Naive B cell (primary cell): ENCODE data around the gene GRID1. TPM values are rescaled to one million over a fixed set of nuclear protein-coding genes. Genes with fewer than 3 reads are reported as not detected.

Experiments used
- ATAC-seq, 2 donors: fragments of 150-1000 bp; cut with Tn5 transposase; 2 replicates each; pipeline ENCODE4 v1.10.0; 2021; ENCODE audit warnings: low read depth in 2 of 2, mild to moderate bottlenecking in 2 of 2, moderate library complexity in 2 of 2
- DNase-seq: peaks from one replicate; pipeline ENCODE4 v3.0.0; 2022
- H3K27ac Mint-ChIP-seq, 6 donors: one replicate each; pipeline ENCODE4 v1.8.0; 2020 to 2022; ENCODE audit warnings: mild to moderate bottlenecking in 6 of 6, mixed read lengths in 6 of 6, moderate library complexity in 5 of 6, inconsistent platforms in 2 of 6
- H3K27me3 Mint-ChIP-seq, 3 donors: one replicate each; pipeline ENCODE4 v1.8.0; 2021 to 2022; ENCODE audit warnings: mixed read lengths in 3 of 3, mild to moderate bottlenecking in 1 of 3
- H3K36me3 Mint-ChIP-seq, 2 donors: one replicate each; pipeline ENCODE4 v1.8.0; 2020 to 2022; ENCODE audit warnings: mixed read lengths in 2 of 2, inconsistent platforms in 1 of 2, mild to moderate bottlenecking in 1 of 2
- H3K4me1 Mint-ChIP-seq, 3 donors: one replicate each; pipeline ENCODE4 v1.8.0; 2020 to 2022; ENCODE audit warnings: mixed read lengths in 3 of 3, inconsistent platforms in 1 of 3, mild to moderate bottlenecking in 1 of 3, moderate library complexity in 1 of 3
- H3K4me3 Mint-ChIP-seq, 8 donors: one replicate each; pipeline ENCODE4 v1.8.0; 2020 to 2022; ENCODE audit warnings: mild to moderate bottlenecking in 8 of 8, mixed read lengths in 8 of 8, moderate library complexity in 8 of 8, inconsistent platforms in 2 of 8
- H3K9me3 Mint-ChIP-seq, 7 donors: one replicate each; pipeline ENCODE4 v1.8.0; 2020 to 2022; ENCODE audit warnings: mixed read lengths in 7 of 7, mild to moderate bottlenecking in 5 of 7, inconsistent platforms in 2 of 7, moderate library complexity in 1 of 7
- polyA plus RNA-seq, 6 donors: library from polyadenylated mRNA; unstranded; fragments of 300-500 nt; fragmentation: Illumina TruSeq; gene quantifications; one replicate each; pipeline ENCODE4 v1.2.3, GENCODE V29; 2021; ENCODE audit warnings: low read depth in 6 of 6

GRID1 gene
- polyA plus RNA-seq, 6 donors from 2014 or later = not detected

DNA sequence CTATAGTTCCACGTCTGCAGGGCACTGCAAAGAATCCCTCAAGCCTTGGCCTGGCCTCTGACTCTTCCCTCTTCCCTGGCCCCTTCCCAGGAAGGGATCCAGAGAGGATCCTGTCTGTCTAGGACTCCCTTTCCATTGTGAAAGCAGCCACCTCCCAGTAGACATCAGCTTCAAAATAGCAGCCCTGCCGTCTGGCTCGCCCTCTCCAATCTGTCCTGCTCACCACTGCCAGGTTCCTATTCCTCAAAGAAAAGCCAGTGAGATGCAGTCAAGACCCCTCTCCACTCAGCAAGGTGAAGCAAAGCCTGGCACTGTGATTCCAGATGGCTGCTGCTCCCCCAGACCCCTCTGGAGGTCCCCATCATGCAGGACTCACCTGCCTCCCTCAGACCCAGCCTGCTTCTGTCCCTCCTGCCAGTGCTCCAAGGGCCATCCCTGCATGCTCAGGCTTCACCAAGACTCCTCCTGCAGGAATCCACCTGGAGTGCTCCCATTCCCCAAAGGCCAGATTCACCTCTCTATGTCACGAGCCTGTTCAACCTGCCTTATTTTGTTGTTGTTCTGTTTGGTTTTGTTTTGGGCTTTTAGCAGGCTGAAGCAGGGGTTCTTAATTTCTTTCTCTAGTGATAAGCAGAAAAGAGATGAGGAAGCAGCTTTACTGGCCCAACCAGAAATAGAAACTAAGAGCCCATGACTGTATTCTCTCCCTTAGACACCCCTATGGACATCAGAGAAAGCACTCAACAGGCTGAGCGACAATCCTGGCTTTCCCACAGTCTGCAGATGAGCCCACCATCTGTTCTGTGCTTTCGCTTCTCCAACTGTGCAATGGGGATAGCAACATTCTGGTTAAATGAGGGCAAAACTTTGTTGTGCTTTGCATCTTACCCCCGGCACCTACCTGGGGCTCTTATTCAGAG lies 305.1 kb downstream of the GRID1 start:
- H3K36me3 Mint-ChIP-seq = no peaks in the 10 kb centered on the region
- H3K27ac Mint-ChIP-seq = no peak overlapping the region
- ATAC-seq (no peak), DNase-seq (no peak)
- no peak overlapping the region for H3K4me3 Mint-ChIP-seq
- H3K4me1 Mint-ChIP-seq = no peaks in the 10 kb centered on the region
- peaks cover 12 to 64% (median 43%) of the 10 kb centered on the region in 3 donors for H3K27me3 Mint-ChIP-seq
- H3K9me3 Mint-ChIP-seq = peaks cover 0 to 4% (median 1%) of the 10 kb centered on the region in 7 donors

GRCh38 chr10:86060386-86061277 lies 306.0 kb downstream of the GRID1 start:
- Mint-ChIP-seq H3K27me3 (peaks cover 6 to 56% (median 35%) of the 10 kb centered on the region in 3 donors), H3K4me3 (peak overlapping the region in 1 of 8 donors; percentile 23), H3K36me3 (no peaks in the 10 kb centered on the region), H3K4me1 (no peaks in the 10 kb centered on the region), H3K9me3 (peaks cover 0 to 4% (median 2%) of the 10 kb centered on the region in 7 donors), H3K27ac (no peak overlapping the region)
- ATAC-seq (no peak), DNase-seq (no peak)

DNA sequence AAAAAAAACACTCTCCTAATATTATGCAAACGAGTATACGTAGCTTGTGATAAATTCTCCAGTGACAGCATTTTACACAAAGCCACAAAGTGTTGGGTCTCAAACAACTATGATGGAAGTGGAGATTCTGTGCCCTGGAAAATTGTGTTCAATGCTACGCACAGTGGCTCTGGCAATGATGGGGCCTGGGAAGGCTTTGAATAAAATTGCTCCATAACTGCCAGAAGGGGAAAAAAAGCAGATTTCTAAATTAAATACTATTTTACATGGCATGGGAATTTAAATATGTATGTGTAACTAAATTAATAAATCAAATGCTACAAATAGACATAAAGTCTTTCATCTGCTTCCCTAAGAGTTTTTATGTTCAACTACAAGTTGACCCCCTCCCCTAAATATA lies 306.7 kb downstream of the GRID1 start:
- Mint-ChIP-seq H3K9me3 (peaks cover 0 to 5% (median 3%) of the 10 kb centered on the region in 7 donors), H3K27me3 (peaks cover 6 to 56% (median 30%) of the 10 kb centered on the region in 3 donors), H3K27ac (no peak overlapping the region), H3K4me1 (no peaks in the 10 kb centered on the region), H3K36me3 (no peaks in the 10 kb centered on the region), H3K4me3 (no peak overlapping the region)
- no peak for ATAC-seq
- DNase-seq = no peak

- DNase-seq (no peak), ATAC-seq (no peak)
- no peaks in the 10 kb centered on the region for H3K4me1 Mint-ChIP-seq
- peaks cover 6 to 49% (median 22%) of the 10 kb centered on the region in 3 donors for H3K27me3 Mint-ChIP-seq
- H3K27ac Mint-ChIP-seq = peak overlapping the region in 1 of 6 donors; percentile 33
- H3K36me3 Mint-ChIP-seq = no peaks in the 10 kb centered on the region
- no peak overlapping the region for H3K4me3 Mint-ChIP-seq
- H3K9me3 Mint-ChIP-seq = peaks cover 0 to 5% (median 3%) of the 10 kb centered on the region in 7 donors
Measured at GRCh38 chr10:86058964-86059363, 307.6 kb downstream of the GRID1 start.

DNA sequence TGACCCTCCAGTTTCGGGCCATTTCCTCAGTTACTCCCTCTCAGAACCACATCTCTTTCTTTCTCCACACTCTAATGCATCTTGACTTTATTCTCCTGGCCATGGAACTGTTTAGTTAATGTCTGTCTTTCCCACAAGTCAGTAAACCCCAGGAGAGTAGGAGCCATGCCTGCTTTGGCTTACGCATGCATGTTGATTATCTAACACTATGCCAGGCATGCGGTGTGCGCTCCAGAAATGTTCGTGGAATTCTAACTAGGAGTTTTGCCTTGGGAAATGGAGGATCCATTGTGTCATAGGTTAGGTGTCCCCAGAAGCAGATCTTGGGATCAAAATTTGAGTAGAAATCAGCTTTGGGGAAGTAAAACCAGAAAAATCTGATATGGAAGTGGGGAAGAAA lies 308.9 kb downstream of the GRID1 start:
- Mint-ChIP-seq H3K27me3 (peaks cover 6 to 44% (median 22%) of the 10 kb centered on the region in 3 donors), H3K4me3 (peak overlapping the region in 1 of 8 donors; percentile 32), H3K27ac (no peak overlapping the region), H3K36me3 (no peaks in the 10 kb centered on the region), H3K4me1 (no peaks in the 10 kb centered on the region), H3K9me3 (peaks cover 0 to 5% (median 3%) of the 10 kb centered on the region in 7 donors)
- no peak for DNase-seq
- no peak for ATAC-seq

- peak overlapping the region in 1 of 8 donors; percentile 56 for H3K4me3 Mint-ChIP-seq
- peaks cover 6 to 34% (median 19%) of the 10 kb centered on the region in 3 donors for H3K27me3 Mint-ChIP-seq
- H3K9me3 Mint-ChIP-seq = peaks cover 0 to 5% (median 3%) of the 10 kb centered on the region in 7 donors
- no peaks in the 10 kb centered on the region for H3K36me3 Mint-ChIP-seq
- ATAC-seq (no peak), DNase-seq (no peak)
- H3K27ac Mint-ChIP-seq = no peak overlapping the region
- H3K4me1 Mint-ChIP-seq = no peaks in the 10 kb centered on the region
Measured at GRCh38 chr10:86056672-86057071, 309.9 kb downstream of the GRID1 start.

- H3K36me3 Mint-ChIP-seq = no peaks in the 10 kb centered on the region
- H3K27ac Mint-ChIP-seq = no peak overlapping the region
- no peaks in the 10 kb centered on the region for H3K4me1 Mint-ChIP-seq
- peaks cover 0 to 5% (median under 1%) of the 10 kb centered on the region in 7 donors for H3K9me3 Mint-ChIP-seq
- ATAC-seq = no peak
- peaks cover 6 to 26% (median 12%) of the 10 kb centered on the region in 3 donors for H3K27me3 Mint-ChIP-seq
- DNase-seq = no peak
- no peak overlapping the region for H3K4me3 Mint-ChIP-seq
Measured at GRCh38 chr10:86055928-86056327, 310.7 kb downstream of the GRID1 start.

DNA sequence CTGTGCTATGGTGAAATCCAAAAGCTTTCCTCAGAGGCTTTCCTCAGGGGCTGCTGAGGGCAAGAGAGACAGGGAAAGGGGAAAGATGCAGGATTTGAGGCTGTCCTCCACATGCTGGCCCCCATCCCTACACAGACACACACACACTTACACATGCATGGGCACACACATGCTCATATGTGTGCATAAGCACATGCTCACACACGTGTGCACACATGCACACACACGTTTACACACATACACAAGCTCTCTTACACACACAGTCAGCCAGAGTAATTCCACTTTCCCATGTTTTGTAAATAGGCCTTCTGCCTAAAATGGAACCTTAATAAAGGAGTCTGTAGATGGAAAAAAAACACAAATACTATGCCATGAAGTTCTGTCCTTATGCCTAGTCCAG lies 312.9 kb downstream of the GRID1 start:
- H3K27me3 Mint-ChIP-seq = peaks cover 0 to 24% (median 9%) of the 10 kb centered on the region in 3 donors
- no peak overlapping the region for H3K27ac Mint-ChIP-seq
- peaks cover 0 to 5% (median 0%) of the 10 kb centered on the region in 7 donors for H3K9me3 Mint-ChIP-seq
- no peak overlapping the region for H3K4me3 Mint-ChIP-seq
- DNase-seq (no peak), ATAC-seq (no peak)
- H3K36me3 Mint-ChIP-seq = no peaks in the 10 kb centered on the region
- H3K4me1 Mint-ChIP-seq = no peaks in the 10 kb centered on the region

DNA sequence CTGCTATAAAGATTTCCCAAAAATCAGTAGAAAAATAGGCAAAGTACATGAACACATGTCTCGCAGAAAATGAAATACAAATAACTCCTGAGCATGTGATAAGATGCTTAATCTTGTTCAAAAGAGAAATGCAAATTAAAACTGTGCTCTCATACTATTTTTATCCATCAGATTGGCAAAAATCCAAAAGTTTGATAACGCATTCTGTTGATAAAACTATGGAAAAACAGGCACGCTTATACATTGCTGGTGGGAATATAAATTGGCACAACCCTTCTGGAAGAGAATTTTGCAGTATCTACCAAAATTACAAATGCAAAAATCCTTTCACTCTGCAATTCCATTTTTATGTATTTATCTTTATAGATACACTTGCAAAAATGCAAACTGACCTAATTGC lies 315.0 kb downstream of the GRID1 start:
- Mint-ChIP-seq H3K4me1 (no peaks in the 10 kb centered on the region), H3K27ac (no peak overlapping the region), H3K9me3 (peaks cover 0 to 5% (median 0%) of the 10 kb centered on the region in 7 donors), H3K27me3 (peaks cover 0 to 20% (median 6%) of the 10 kb centered on the region in 3 donors), H3K36me3 (no peaks in the 10 kb centered on the region), H3K4me3 (no peak overlapping the region)
- DNase-seq = no peak
- ATAC-seq = no peak

DNA sequence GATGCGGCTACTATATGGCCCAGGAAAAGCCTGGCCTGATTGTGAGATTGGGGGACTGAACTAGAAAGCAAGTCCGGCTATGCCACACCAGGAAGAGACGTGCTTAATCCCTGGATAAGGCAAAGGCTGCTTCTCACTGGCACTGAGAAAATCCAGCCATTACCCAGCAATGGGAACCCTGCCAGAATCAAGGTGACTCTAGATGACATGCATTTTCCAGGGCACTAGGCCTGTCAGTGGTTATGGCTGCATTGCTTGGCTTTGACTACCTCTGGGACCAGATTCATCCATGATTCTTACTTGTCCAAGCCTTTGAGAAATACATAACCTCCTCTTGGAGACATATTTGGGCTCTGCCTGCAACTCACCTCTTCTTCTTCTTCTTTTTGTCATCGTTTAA lies 317.2 kb downstream of the GRID1 start:
- Mint-ChIP-seq H3K4me1 (no peaks in the 10 kb centered on the region), H3K27ac (no peak overlapping the region)
- no peak for ATAC-seq

DNA sequence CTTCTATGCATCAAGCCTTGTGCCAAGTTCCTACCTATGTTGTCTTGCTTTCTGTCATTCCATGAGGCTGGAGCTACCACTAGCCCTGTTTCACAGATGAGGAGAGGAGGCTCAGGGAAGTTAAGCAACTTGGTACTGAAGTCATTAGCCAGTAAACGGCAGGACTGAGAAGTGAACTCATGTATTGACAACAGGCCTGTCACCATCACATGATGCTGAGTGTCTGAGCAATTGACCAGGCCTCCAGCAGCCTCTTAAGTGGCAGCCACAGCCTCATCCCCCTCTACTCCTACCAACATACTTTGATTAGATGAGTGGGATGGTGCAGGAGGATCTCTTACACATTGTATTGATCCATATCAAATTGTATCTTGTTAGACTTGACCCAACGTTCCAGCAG lies 317.6 kb downstream of the GRID1 start:
- ATAC-seq = no peak
- H3K27me3 Mint-ChIP-seq = peaks cover 7 to 33% (median 17%) of the 10 kb centered on the region in 3 donors
- H3K36me3 Mint-ChIP-seq = no peaks in the 10 kb centered on the region
- no peaks in the 10 kb centered on the region for H3K4me1 Mint-ChIP-seq
- DNase-seq = no peak
- H3K9me3 Mint-ChIP-seq = peaks cover 0 to 5% (median 0%) of the 10 kb centered on the region in 7 donors
- no peak overlapping the region for H3K4me3 Mint-ChIP-seq
- H3K27ac Mint-ChIP-seq = no peak overlapping the region

More for the DNA sequence above, 317.2 kb downstream of the GRID1 start:
- no peak overlapping the region for H3K4me3 Mint-ChIP-seq
- H3K9me3 Mint-ChIP-seq = peaks cover 0 to 5% (median 0%) of the 10 kb centered on the region in 7 donors
- H3K27me3 Mint-ChIP-seq = peaks cover 7 to 31% (median 17%) of the 10 kb centered on the region in 3 donors
- DNase-seq = no peak
- no peaks in the 10 kb centered on the region for H3K36me3 Mint-ChIP-seq

DNA sequence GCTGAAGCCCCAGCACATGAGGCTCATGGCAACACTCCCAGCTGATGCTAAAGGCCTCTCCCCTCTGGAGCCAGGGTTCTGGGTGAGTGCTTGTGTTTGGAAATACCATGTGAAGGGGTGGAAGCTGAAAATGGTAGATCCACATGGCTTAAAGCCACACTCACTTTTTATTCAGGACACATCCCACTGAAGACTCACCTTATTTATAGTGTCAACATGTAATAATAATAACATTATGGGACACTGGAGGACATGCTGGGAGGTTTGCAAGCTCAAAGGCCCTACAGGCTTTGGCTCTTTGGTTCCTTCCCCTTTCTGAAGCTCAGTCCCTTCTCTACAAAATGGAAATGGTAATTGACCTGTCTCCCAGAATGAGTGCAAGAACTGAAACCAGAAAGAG lies 318.0 kb downstream of the GRID1 start:
- H3K27ac Mint-ChIP-seq = no peak overlapping the region
- ATAC-seq (no peak), DNase-seq (no peak)
- peaks cover 9 to 33% (median 17%) of the 10 kb centered on the region in 3 donors for H3K27me3 Mint-ChIP-seq
- no peaks in the 10 kb centered on the region for H3K4me1 Mint-ChIP-seq
- H3K4me3 Mint-ChIP-seq = no peak overlapping the region
- H3K9me3 Mint-ChIP-seq = peaks cover 0 to 5% (median 0%) of the 10 kb centered on the region in 7 donors
- H3K36me3 Mint-ChIP-seq = no peaks in the 10 kb centered on the region

GRCh38 chr10:86047588-86047987 lies 319.0 kb downstream of the GRID1 start:
- Mint-ChIP-seq H3K27ac (peak overlapping the region in 1 of 6 donors; percentile 27), H3K27me3 (peaks cover 12 to 33% (median 17%) of the 10 kb centered on the region in 3 donors), H3K9me3 (peaks cover 0 to 5% (median 0%) of the 10 kb centered on the region in 7 donors), H3K4me3 (no peak overlapping the region), H3K36me3 (no peaks in the 10 kb centered on the region), H3K4me1 (no peaks in the 10 kb centered on the region)
- no peak for DNase-seq
- ATAC-seq = no peak
